Gastroesophageal sphincter (tissue), 3 donors: ENCODE measurements around the gene CEP112.

Experiments used
- CTCF ChIP-seq, 4 experiments: fragments of 200-600 bp in 2 of 4; fragments of 450-650 bp in 2 of 4; sonication (generic) in 1 of 4; IDR thresholded peaks; one replicate each; pipeline ENCODE4 v1.5.1; 2017 to 2019; ENCODE audit warnings: antibody characterized with exemption in 4 of 4, mild to moderate bottlenecking in 2 of 4, moderate library complexity in 2 of 4
- POLR2A ChIP-seq, 2 donors: fragments of 450-650 bp; IDR thresholded peaks; one replicate each; pipeline ENCODE4 v1.6.1; 2017; ENCODE audit warnings: antibody characterized with exemption in 2 of 2, mild to moderate bottlenecking in 2 of 2, moderate library complexity in 1 of 2

GRCh38 chr17:66167189-66167815, 24.6 kb downstream of the CEP112 start:
- TF ChIP-seq CTCF (IDR thresholded peaks at IDR 0.05): no peak
- TF ChIP-seq POLR2A (IDR thresholded peaks at IDR 0.05): no peak
